Lower leg skin (tissue), 3 donors: Measurements from ENCODE around the gene HVCN1.

Experiments used
- POLR2A ChIP-seq, 2 donors: fragments of 450-650 bp; IDR thresholded peaks; one replicate each; pipeline ENCODE4 v1.6.1; 2016 to 2017; ENCODE audit warnings: antibody characterized with exemption in 2 of 2, mild to moderate bottlenecking in 1 of 2, moderate library complexity in 1 of 2
- TF ChIP-seq, protein P1 (sequence below), 3 donors: fragments of 450-650 bp; IDR thresholded peaks; one replicate each; pipeline ENCODE4 v1.5.1; 2016; ENCODE audit warnings: antibody characterized with exemption in 3 of 3, mild to moderate bottlenecking in 3 of 3, moderate library complexity in 2 of 3

DNA sequence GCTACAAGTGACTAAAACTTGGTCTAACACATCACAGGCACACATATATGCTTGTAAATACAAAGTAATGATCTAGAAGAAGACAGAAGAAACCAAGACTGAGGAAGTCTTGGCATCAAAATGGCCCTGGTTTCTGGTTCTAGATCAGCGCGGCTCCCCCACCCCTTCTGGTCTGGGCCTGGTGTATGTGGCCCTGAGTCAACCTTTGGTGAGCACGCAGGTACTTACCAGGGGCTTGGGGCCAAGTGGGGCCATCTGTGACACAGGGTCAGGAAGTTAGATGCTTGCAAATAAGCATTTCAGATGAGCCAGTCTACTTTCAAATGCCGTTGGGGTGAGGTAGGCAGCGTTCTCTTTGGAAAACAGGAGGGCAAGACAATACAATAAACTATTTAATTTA lies 13.2 kb upstream of the HVCN1 start:
- TF ChIP-seq, protein P1, sequence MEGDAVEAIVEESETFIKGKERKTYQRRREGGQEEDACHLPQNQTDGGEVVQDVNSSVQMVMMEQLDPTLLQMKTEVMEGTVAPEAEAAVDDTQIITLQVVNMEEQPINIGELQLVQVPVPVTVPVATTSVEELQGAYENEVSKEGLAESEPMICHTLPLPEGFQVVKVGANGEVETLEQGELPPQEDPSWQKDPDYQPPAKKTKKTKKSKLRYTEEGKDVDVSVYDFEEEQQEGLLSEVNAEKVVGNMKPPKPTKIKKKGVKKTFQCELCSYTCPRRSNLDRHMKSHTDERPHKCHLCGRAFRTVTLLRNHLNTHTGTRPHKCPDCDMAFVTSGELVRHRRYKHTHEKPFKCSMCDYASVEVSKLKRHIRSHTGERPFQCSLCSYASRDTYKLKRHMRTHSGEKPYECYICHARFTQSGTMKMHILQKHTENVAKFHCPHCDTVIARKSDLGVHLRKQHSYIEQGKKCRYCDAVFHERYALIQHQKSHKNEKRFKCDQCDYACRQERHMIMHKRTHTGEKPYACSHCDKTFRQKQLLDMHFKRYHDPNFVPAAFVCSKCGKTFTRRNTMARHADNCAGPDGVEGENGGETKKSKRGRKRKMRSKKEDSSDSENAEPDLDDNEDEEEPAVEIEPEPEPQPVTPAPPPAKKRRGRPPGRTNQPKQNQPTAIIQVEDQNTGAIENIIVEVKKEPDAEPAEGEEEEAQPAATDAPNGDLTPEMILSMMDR (IDR thresholded peaks at IDR 0.05), result no peak
- TF ChIP-seq POLR2A (IDR thresholded peaks at IDR 0.05), result no peak
